GM21526 (cell line): ENCODE data around the gene CDIP1.
"Not testable (repeated sequence)": the region's sequence is repeated elsewhere in the genome, so short reads cannot be mapped to it uniquely, and the experiment has no call there.

Experiments
- ATAC-seq: cut with Tn5 transposase; IDR thresholded peaks from one replicate; pipeline ENCODE4 v1.9.1; 2021; ENCODE audit warnings: moderate library complexity; ENCODE audit not compliant: unreplicated experiment, low FRiP score

Gene CDIP1

GRCh38 chr16:4538350-4539235 lies at the start of gene CDIP1:
Gene CDIP1 (minus strand): TSS chr16:4538773. CDS start chr16:4514130, 24,643 bp downstream.
- peak; percentile 80 for ATAC-seq

GRCh38 chr16:4586291-4586690 lies 47.7 kb upstream of the CDIP1 start:
- ATAC-seq, result no peak

- ATAC-seq, result no peak
These were observed 45.3 kb upstream of the CDIP1 start for GRCh38 chr16:4583906-4584305.

- no peak for ATAC-seq
These were observed 41.7 kb upstream of the CDIP1 start for GRCh38 chr16:4580250-4580649.

GRCh38 chr16:4578961-4579530 lies 40.5 kb upstream of the CDIP1 start:
- no peak for ATAC-seq

- no peak for ATAC-seq
These were observed 37.4 kb upstream of the CDIP1 start for GRCh38 chr16:4576008-4576407.

GRCh38 chr16:4574919-4575705 lies 36.5 kb upstream of the CDIP1 start:
- ATAC-seq, result no peak

- not testable (repeated sequence) for ATAC-seq
These were observed 35.4 kb upstream of the CDIP1 start for GRCh38 chr16:4573926-4574325.

- ATAC-seq, result no peak
These were observed 34.1 kb upstream of the CDIP1 start for GRCh38 chr16:4572715-4573114.

GRCh38 chr16:4570688-4571321 lies 32.2 kb upstream of the CDIP1 start:
- ATAC-seq, result no peak

- ATAC-seq, result no peak
These were observed 31.5 kb upstream of the CDIP1 start for GRCh38 chr16:4570086-4570485.

GRCh38 chr16:4566144-4566543 lies 27.6 kb upstream of the CDIP1 start:
- ATAC-seq, result no peak

- no peak for ATAC-seq
These were observed 26.2 kb upstream of the CDIP1 start for GRCh38 chr16:4564661-4565267.

- no peak for ATAC-seq
These were observed 23.0 kb upstream of the CDIP1 start for GRCh38 chr16:4561596-4561995.

- no peak for ATAC-seq
These were observed 19.4 kb upstream of the CDIP1 start for GRCh38 chr16:4557973-4558372.

- ATAC-seq, result no peak
These were observed 18.0 kb upstream of the CDIP1 start for GRCh38 chr16:4556580-4556979.

GRCh38 chr16:4556112-4556511 lies 17.5 kb upstream of the CDIP1 start, which contains the start of gene C16orf96:
Gene C16orf96 (plus strand): TSS chr16:4556340. CDS start chr16:4556490, 150 bp downstream.
- ATAC-seq, result no peak

GRCh38 chr16:4552541-4552940 lies 14.0 kb upstream of the CDIP1 start:
- no peak for ATAC-seq

- no peak for ATAC-seq
These were observed 12.0 kb upstream of the CDIP1 start for GRCh38 chr16:4550591-4550990.

GRCh38 chr16:4548124-4548523 lies 9.6 kb upstream of the CDIP1 start:
- ATAC-seq, result no peak
